C4-2B (cell line): ENCODE results near the gene JAK1.

Experiments
- H3K27ac ChIP-seq: fragments of 450-650 bp; 2 replicates; pipeline ENCODE4 v1.5.1; 2017
- CTCF ChIP-seq: fragments of 450-650 bp; conservative IDR thresholded peaks from 2 replicates; pipeline ENCODE4 v1.5.1; 2017; ENCODE audit warnings: mild to moderate bottlenecking
- ZFX ChIP-seq: fragments of 450-650 bp; IDR thresholded peaks from 2 replicates; pipeline ENCODE4 v1.6.1; 2017

Gene JAK1

GRCh38 chr1:64913361-64914015, 52.9 kb downstream of the JAK1 start:
- TF ChIP-seq ZFX (no peak), CTCF (no peak)
- no peak overlapping the region for H3K27ac ChIP-seq

GRCh38 chr1:64912191-64912590, 54.2 kb downstream of the JAK1 start:
- TF ChIP-seq CTCF (no peak), ZFX (no peak)
- H3K27ac ChIP-seq: no peak overlapping the region

GRCh38 chr1:64911326-64911725, 55.0 kb downstream of the JAK1 start:
- no peak overlapping the region for H3K27ac ChIP-seq
- TF ChIP-seq CTCF: no peak
- TF ChIP-seq ZFX: no peak

- H3K27ac ChIP-seq: no peak overlapping the region
- no peak for TF ChIP-seq CTCF
- no peak for TF ChIP-seq ZFX
Observed at GRCh38 chr1:64909031-64909430, 57.3 kb downstream of the JAK1 start.

- no peak for TF ChIP-seq ZFX
- TF ChIP-seq CTCF: no peak
- no peak overlapping the region for H3K27ac ChIP-seq
Observed at GRCh38 chr1:64908575-64908974, 57.8 kb downstream of the JAK1 start.

- no peak overlapping the region for H3K27ac ChIP-seq
- no peak for TF ChIP-seq ZFX
- TF ChIP-seq CTCF: no peak
Observed at GRCh38 chr1:64906447-64906846, 59.9 kb downstream of the JAK1 start.

GRCh38 chr1:64903593-64903992, 62.8 kb downstream of the JAK1 start:
- H3K27ac ChIP-seq: no peak overlapping the region
- TF ChIP-seq ZFX (no peak), CTCF (no peak)
